IMR-90 (cell line): ENCODE measurements around the gene ABCF3. TPM values are rescaled to one million over a fixed set of nuclear protein-coding genes. Genes with fewer than 3 reads are reported as not detected.

Experiments
- ATAC-seq: fragments of 200-7000 bp; cut with Tn5 transposase; 2 replicates; pipeline ENCODE4 v1.9.1; 2020; ENCODE audit warnings: low read depth, mild to moderate bottlenecking, moderate library complexity
- BruUV-seq: library from RNA; stranded (reverse); fragments of 400-500 nt; replicated peaks from 2 replicates; lab custom pipeline; 2021; lab: Mats Ljungman, UMichigan
- CTCF ChIA-PET: fragments of 300-600 bp; formaldehyde crosslinking; extraction: SDS; loops from one replicate; lab custom pipeline; 2021; ENCODE audit warnings: antibody characterized with exemption; lab: Yijun Ruan, JAX
- POLR2A ChIA-PET: fragments of 300-600 bp; sonication (Branson Sonifier 250); formaldehyde crosslinking; loops from one replicate; lab custom pipeline; 2022; ENCODE audit warnings: antibody characterized with exemption; ENCODE audit not compliant: unreplicated experiment; lab: Charles Lee
- DNase-seq: peaks from one replicate; pipeline ENCODE4 v3.0.0; 2013
- H2AFZ ChIP-seq: replicated peaks from 2 replicates; pipeline ENCODE3; 2013; ENCODE audit warnings: low read length, mild to moderate bottlenecking; ENCODE audit not compliant: poor library complexity
- H2AK5ac ChIP-seq: 2 replicates; pipeline ENCODE4 v1.6.1; 2013; ENCODE audit warnings: low read depth, low read length, inconsistent platforms
- H2AK9ac ChIP-seq: replicated peaks from 2 replicates; pipeline ENCODE3; 2013; ENCODE audit warnings: mild to moderate bottlenecking, low read depth, low read length, moderate library complexity; ENCODE audit not compliant: poor library complexity
- H2BK120ac ChIP-seq: 2 replicates; pipeline ENCODE4 v1.6.1; 2013; ENCODE audit warnings: low read depth, low read length, inconsistent platforms
- H2BK15ac ChIP-seq: 3 replicates; pipeline ENCODE4 v1.6.1; 2013; ENCODE audit warnings: low read depth, low read length, inconsistent platforms
- H2BK20ac ChIP-seq: 2 replicates; pipeline ENCODE4 v1.6.1; 2013; ENCODE audit warnings: low read depth, mild to moderate bottlenecking, inconsistent platforms, low read length, moderate library complexity
- H2BK5ac ChIP-seq: 2 replicates; pipeline ENCODE4 v1.6.1; 2013; ENCODE audit warnings: mild to moderate bottlenecking, low read depth, low read length, inconsistent platforms; ENCODE audit not compliant: poor library complexity, severe bottlenecking
- H3K14ac ChIP-seq: replicated peaks from 2 replicates; pipeline ENCODE4 v1.6.1; 2013; ENCODE audit warnings: low read depth, low read length, inconsistent platforms
- H3K18ac ChIP-seq: 2 replicates; pipeline ENCODE4 v1.6.1; 2013; ENCODE audit warnings: low read depth, low read length, control low read depth
- H3K23ac ChIP-seq: 2 replicates; pipeline ENCODE4 v1.6.1; 2013; ENCODE audit warnings: low read depth, low read length, inconsistent platforms
- H3K27ac ChIP-seq: 2 replicates; pipeline ENCODE4 v1.5.1; 2013; ENCODE audit warnings: mild to moderate bottlenecking, control low read depth, low read length; ENCODE audit not compliant: insufficient read depth
- H3K27me3 ChIP-seq: 2 replicates; pipeline ENCODE4 v1.6.1; 2013; ENCODE audit warnings: low read length; ENCODE audit not compliant: control insufficient read depth, insufficient read depth
- H3K36me3 ChIP-seq: 2 replicates; pipeline ENCODE4 v1.6.1; 2013; ENCODE audit warnings: low read length, mixed read lengths; ENCODE audit not compliant: control insufficient read depth, insufficient read depth
- H3K4ac ChIP-seq: 2 replicates; pipeline ENCODE4 v1.6.1; 2013; ENCODE audit warnings: low read depth, low read length, inconsistent platforms
- H3K4me1 ChIP-seq: 2 replicates; pipeline ENCODE4 v1.6.1; 2013; ENCODE audit warnings: low read length, mixed read lengths; ENCODE audit not compliant: control insufficient read depth, insufficient read depth
- H3K4me2 ChIP-seq: 2 replicates; pipeline ENCODE4 v1.6.1; 2013; ENCODE audit warnings: low read depth, mild to moderate bottlenecking, control low read depth, low read length, moderate library complexity
- H3K4me3 ChIP-seq: 2 replicates; pipeline ENCODE4 v1.5.1; 2013; ENCODE audit warnings: low read depth, mild to moderate bottlenecking, control low read depth, low read length, moderate library complexity; ENCODE audit not compliant: insufficient read depth
- H3K56ac ChIP-seq: 2 replicates; pipeline ENCODE4 v1.6.1; 2013; ENCODE audit warnings: low read length, inconsistent platforms; ENCODE audit not compliant: insufficient read depth; ENCODE audit errors: extremely low read depth
- H3K79me1 ChIP-seq, 2 experiments: 2 replicates each; pipeline ENCODE4 v1.6.1; 2013; ENCODE audit warnings: low read length in 2 of 2, inconsistent platforms in 1 of 2, low read depth in 1 of 2
- H3K9ac ChIP-seq: 2 replicates; pipeline ENCODE4 v1.6.1; 2013; ENCODE audit warnings: low read depth, low read length, control low read depth
- H3K9me1 ChIP-seq: 2 replicates; pipeline ENCODE4 v1.6.1; 2013; ENCODE audit warnings: low read length, inconsistent platforms; ENCODE audit not compliant: insufficient read depth
- H3K9me3 ChIP-seq: 2 replicates; pipeline ENCODE4 v1.6.1; 2013; ENCODE audit warnings: low read length; ENCODE audit not compliant: control insufficient read depth, insufficient read depth
- H4K20me1 ChIP-seq: 2 replicates; pipeline ENCODE4 v1.6.1; 2013; ENCODE audit warnings: low read length, inconsistent platforms; ENCODE audit not compliant: insufficient read depth
- H4K5ac ChIP-seq: 2 replicates; pipeline ENCODE4 v1.6.1; 2013; ENCODE audit warnings: mild to moderate bottlenecking, low read depth, low read length, control low read depth
- H4K8ac ChIP-seq, 2 experiments: 2 replicates each; pipeline ENCODE4 v1.6.1; 2013; ENCODE audit warnings: low read depth in 2 of 2, low read length in 2 of 2, control low read depth in 1 of 2, inconsistent platforms in 1 of 2
- H4K91ac ChIP-seq: 2 replicates; pipeline ENCODE4 v1.6.1; 2013; ENCODE audit warnings: low read depth, low read length, inconsistent platforms; ENCODE audit not compliant: insufficient read depth
- BHLHE40 ChIP-seq: fragments of 150-350 bp; IDR thresholded peaks from 2 replicates; pipeline ENCODE4 v1.6.1; 2016; ENCODE audit warnings: mild to moderate bottlenecking, low read depth, low read length
- CEBPB ChIP-seq: IDR thresholded peaks from 2 replicates; pipeline ENCODE4 v1.6.1; 2012; ENCODE audit warnings: low read depth, low read length, improper control_type of control experiment
- CTCF ChIP-seq: conservative IDR thresholded peaks from 2 replicates; pipeline ENCODE4 v1.5.1; 2012; ENCODE audit warnings: mild to moderate bottlenecking, low read depth, low read length, improper control_type of control experiment
- MAFK ChIP-seq: IDR thresholded peaks from 2 replicates; pipeline ENCODE4 v1.6.1; 2012; ENCODE audit warnings: low read depth, low read length, improper control_type of control experiment
- POLR2A ChIP-seq: IDR thresholded peaks from 2 replicates; pipeline ENCODE4 v1.6.1; 2012; ENCODE audit warnings: mild to moderate bottlenecking, low read depth, low read length
- RFX5 ChIP-seq: IDR thresholded peaks from 2 replicates; pipeline ENCODE4 v1.8.0; 2012; ENCODE audit warnings: low read depth, mild to moderate bottlenecking, low read length, moderate library complexity
- SMC3 ChIP-seq: fragments of 150-350 bp; IDR thresholded peaks from 2 replicates; pipeline ENCODE4 v1.6.1; 2016; ENCODE audit warnings: low read depth, mild to moderate bottlenecking, antibody characterized with exemption, low read length, moderate library complexity
- WGBS, 2 experiments: methylation state at CpG; one replicate each; pipeline versions ENCODE4 v1.1.5 to v1.1.7; 2013; ENCODE audit warnings: missing lambda C conversion rate in 2 of 2; ENCODE audit not compliant: insufficient read length in 1 of 2; ENCODE audit errors: extremely low coverage in 2 of 2; 5-methylcytosine and 5-hydroxymethylcytosine counted together
- dilution Hi-C: fragments of 300-500 bp; cut with HindIII; formaldehyde crosslinking; loops from one replicate; pipeline ENCODE4 v1.14.3; 2018; ENCODE audit warnings: low sequenced_read_pairs; ENCODE audit not compliant: unreplicated experiment
- in situ Hi-C: fragments of 300-500 bp; cut with MboI; formaldehyde crosslinking; loops from 3 replicates; pipeline ENCODE4 v1.14.3; 2019; ENCODE audit warnings: low sequenced_read_pairs, inconsistent platforms, mixed read lengths
- intact Hi-C: fragments of 100-400 bp; cut with micrococcal nuclease; formaldehyde crosslinking; loops from 2 replicates; pipeline ENCODE4 v1.10.0; 2022
- polyA plus RNA-seq, 3 experiments: library from polyadenylated mRNA; depleted of rRNA; stranded (reverse); fragments of >200 nt; gene quantifications; 2 replicates each; pipeline ENCODE4 v1.2.3, GENCODE V29; 2012; ENCODE audit warnings: low replicate concordance in 1 of 3
- total RNA-seq: library from RNA; depleted of rRNA; stranded (reverse); fragments of >200 nt; gene quantifications from 2 replicates; pipeline ENCODE4 v1.2.3, GENCODE V29; 2012

ABCF3 gene
- total and polyA plus RNA-seq, 2 of the 4 experiments (the other 2 are of a cell fraction): 36.9 to 59.2 TPM

GRCh38 chr3:184237807-184238206, 51.8 kb downstream of the ABCF3 start:
- ATAC-seq: no peak
- H3K36me3 ChIP-seq: peaks cover 8% of the 10 kb centered on the region
- no peak overlapping the region for H3K18ac ChIP-seq
- TF ChIP-seq CTCF (no peak), MAFK (no peak), SMC3 (no peak), BHLHE40 (no peak), RFX5 (no peak), CEBPB (no peak), POLR2A (no peak)
- no peak for DNase-seq
- H2BK20ac ChIP-seq: no peak overlapping the region
- no peak overlapping the region for H2AK5ac ChIP-seq
- no peak overlapping the region for H4K91ac ChIP-seq
- H4K5ac ChIP-seq: no peak overlapping the region
- POLR2A ChIA-PET: interaction anchor here (0.6 kb wide), 1 partner anchor 10 kb away, joined by 4 read pairs; no protein-coding TSS in a partner anchor
- H3K9me1 ChIP-seq: 0 out of 2 replicates have a peak, but pooled peaks cover 2% of the 10 kb centered on the region
- no peak overlapping the region for H3K4me2 ChIP-seq
- H3K27ac ChIP-seq: no peak overlapping the region
- no TSS peak for BruUV-seq
- H2BK15ac ChIP-seq: no peak overlapping the region
- no peak overlapping the region for H3K56ac ChIP-seq
- H2AK9ac ChIP-seq: no peak overlapping the region
- CTCF ChIA-PET: interaction anchor here (3.1 kb wide), 1 partner anchor 10 kb away, joined by 10 read pairs; no protein-coding TSS in a partner anchor
- dilution Hi-C loops: no loop called here
- H2BK120ac ChIP-seq: no peak overlapping the region
- no peak overlapping the region for H2BK5ac ChIP-seq
- H3K27me3 ChIP-seq: peaks cover 18% of the 10 kb centered on the region
- no peaks in the 10 kb centered on the region for H3K9me3 ChIP-seq
- no peak overlapping the region for H3K23ac ChIP-seq
- no peak overlapping the region for H4K8ac ChIP-seq
- intact Hi-C loops: no loop called here
- in situ Hi-C loops: no loop called here
- no peak overlapping the region for H3K4ac ChIP-seq
- H3K4me3 ChIP-seq: no peak overlapping the region
- no peaks in the 10 kb centered on the region for H3K79me1 ChIP-seq
- H2AFZ ChIP-seq: no peak overlapping the region
- no peak overlapping the region for H3K14ac ChIP-seq
- no peaks in the 10 kb centered on the region for H3K4me1 ChIP-seq
- H4K20me1 ChIP-seq: peaks cover 13% of the 10 kb centered on the region
- H3K9ac ChIP-seq: no peak overlapping the region
- WGBS, 2 experiments: no CpG with 5 or more reads among the region's 1 CpG
